Adrenal gland (tissue), 5 donors: Measurements from ENCODE around the gene AVL9.

ENCODE experiments used
- POLR2A ChIP-seq, 2 donors: fragments of 450-650 bp; IDR thresholded peaks; one replicate each; pipeline ENCODE4 v1.6.1; 2017; ENCODE audit warnings: antibody characterized with exemption in 2 of 2, mild to moderate bottlenecking in 2 of 2, moderate library complexity in 1 of 2
- TF ChIP-seq, protein P1 (sequence below), 6 experiments: fragments of 450-650 bp in 4 of 6; fragments of 200-600 bp in 2 of 6; sonication (generic) in 1 of 6; IDR thresholded peaks; 1 replicate in 5 of 6; 2 replicates in 1 of 6; pipeline versions ENCODE4 v1.5.1 to v1.8.0; 2016 to 2021; ENCODE audit warnings: antibody characterized with exemption in 6 of 6, mild to moderate bottlenecking in 2 of 6, moderate library complexity in 1 of 6
- donor health status: DM: no; HTN: no; CAD: no.

DNA sequence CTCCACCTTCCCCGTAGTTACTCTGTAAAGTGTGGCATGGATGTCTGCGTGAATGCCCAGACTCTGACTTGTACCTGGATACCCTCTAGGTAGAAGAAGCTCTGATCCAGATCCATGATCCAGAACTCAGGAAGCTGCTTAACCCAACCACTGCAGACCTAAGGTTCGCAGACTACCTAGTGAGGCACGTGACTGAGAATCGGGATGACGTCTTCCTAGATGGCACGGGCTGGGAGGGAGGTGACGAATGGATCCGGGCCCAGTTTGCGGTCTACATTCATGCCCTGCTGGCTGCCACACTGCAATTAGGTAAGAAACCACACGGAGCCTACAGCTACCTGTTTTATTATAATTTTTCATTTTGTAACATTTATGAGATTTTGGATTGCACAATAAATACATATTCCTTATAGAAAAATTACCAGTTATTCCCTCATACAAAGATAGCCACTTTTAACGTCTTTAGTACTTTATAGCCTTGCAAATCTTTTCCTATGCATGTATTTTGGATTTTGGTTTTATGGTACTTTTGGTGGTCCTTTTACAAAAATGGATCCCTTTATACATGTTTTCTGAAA lies 77.9 kb downstream of the AVL9 start:
- TF ChIP-seq, protein P1, sequence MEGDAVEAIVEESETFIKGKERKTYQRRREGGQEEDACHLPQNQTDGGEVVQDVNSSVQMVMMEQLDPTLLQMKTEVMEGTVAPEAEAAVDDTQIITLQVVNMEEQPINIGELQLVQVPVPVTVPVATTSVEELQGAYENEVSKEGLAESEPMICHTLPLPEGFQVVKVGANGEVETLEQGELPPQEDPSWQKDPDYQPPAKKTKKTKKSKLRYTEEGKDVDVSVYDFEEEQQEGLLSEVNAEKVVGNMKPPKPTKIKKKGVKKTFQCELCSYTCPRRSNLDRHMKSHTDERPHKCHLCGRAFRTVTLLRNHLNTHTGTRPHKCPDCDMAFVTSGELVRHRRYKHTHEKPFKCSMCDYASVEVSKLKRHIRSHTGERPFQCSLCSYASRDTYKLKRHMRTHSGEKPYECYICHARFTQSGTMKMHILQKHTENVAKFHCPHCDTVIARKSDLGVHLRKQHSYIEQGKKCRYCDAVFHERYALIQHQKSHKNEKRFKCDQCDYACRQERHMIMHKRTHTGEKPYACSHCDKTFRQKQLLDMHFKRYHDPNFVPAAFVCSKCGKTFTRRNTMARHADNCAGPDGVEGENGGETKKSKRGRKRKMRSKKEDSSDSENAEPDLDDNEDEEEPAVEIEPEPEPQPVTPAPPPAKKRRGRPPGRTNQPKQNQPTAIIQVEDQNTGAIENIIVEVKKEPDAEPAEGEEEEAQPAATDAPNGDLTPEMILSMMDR (IDR thresholded peaks at IDR 0.05), result no peak
- no peak for TF ChIP-seq POLR2A (IDR thresholded peaks at IDR 0.05)
